Muscle of back (tissue), 11 donors: ENCODE results near the gene TFF3. TPM values are rescaled to one million over a fixed set of nuclear protein-coding genes. Genes with fewer than 3 reads are reported as not detected.
A peak's percentile ranks its signal among the peaks of the same experiment; 100 is the strongest.
"Not testable (repeated sequence)": the region's sequence is repeated elsewhere in the genome, so short reads cannot be mapped to it uniquely, and the experiment has no call there.

Experiments
- DNase-seq, 3 donors: peaks; one replicate each; pipeline versions ENCODE4 v3.0.0 to v3.0.0-alpha.2; 2013
- polyA plus RNA-seq, 10 donors: library from polyadenylated mRNA; unstranded; fragments of 120-200 nt; gene quantifications; one replicate each; pipeline ENCODE4 v1.2.1, GENCODE V29; 2013; ENCODE audit not compliant: insufficient read length in 10 of 10

TFF3 gene
- polyA plus RNA-seq, 10 donors: 0.54 to 6.0 (median 2.6) TPM

DNA sequence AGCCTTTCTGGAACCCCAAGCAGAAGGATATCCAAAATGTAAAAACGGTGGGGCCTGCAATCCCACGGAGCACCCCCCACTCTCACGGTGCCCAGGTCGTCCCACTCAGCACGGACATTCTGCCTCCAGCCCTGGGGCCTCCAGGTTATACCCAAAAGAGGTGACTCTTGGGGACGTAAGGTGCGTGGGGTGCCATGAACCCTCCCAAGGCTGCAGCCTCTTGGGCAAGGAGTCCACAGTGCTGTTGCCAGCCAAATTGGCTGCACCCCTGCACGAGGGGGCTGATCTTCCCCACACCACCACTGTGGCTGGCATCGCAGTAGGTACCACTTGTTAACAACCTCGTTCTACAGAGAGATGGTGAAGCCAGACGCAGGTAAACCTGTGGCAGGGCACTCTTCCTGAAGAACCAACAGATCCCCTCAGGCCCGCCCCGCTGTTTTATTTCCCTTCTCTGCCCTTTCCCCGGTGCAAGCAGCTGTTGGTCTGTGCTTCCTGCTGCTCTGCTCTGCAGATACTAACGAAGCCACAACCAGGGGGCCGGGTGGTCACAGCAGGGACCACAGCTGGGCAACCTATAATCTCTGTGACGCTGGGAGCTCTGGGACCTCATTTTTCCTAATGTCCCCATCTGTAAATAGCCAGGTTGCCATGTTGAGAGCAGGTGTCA, 8.7 kb downstream of the TFF3 start:
- DNase-seq: no peak

DNA sequence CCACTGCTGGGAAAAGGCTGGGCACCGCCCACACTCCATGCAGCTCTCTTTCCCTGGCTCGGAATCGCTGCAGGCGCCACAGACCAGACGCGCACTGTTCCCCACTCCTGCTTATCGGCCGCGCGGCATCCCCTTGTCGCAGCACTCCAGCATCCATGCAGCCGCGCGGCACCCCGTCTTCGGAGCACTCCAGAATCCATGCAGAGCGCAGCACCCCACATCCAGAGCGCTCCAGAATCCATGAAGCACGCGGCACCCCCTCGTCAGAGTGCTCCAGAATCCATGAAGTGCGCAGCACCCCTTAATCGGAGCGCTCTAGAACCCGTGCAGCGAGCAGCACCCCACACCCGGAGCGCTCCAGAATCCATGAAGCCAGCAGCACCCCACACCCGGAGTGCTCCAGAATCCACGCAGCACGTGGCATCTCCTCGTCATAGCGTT, 9.5 kb downstream of the TFF3 start:
- DNase-seq: no peak

DNA sequence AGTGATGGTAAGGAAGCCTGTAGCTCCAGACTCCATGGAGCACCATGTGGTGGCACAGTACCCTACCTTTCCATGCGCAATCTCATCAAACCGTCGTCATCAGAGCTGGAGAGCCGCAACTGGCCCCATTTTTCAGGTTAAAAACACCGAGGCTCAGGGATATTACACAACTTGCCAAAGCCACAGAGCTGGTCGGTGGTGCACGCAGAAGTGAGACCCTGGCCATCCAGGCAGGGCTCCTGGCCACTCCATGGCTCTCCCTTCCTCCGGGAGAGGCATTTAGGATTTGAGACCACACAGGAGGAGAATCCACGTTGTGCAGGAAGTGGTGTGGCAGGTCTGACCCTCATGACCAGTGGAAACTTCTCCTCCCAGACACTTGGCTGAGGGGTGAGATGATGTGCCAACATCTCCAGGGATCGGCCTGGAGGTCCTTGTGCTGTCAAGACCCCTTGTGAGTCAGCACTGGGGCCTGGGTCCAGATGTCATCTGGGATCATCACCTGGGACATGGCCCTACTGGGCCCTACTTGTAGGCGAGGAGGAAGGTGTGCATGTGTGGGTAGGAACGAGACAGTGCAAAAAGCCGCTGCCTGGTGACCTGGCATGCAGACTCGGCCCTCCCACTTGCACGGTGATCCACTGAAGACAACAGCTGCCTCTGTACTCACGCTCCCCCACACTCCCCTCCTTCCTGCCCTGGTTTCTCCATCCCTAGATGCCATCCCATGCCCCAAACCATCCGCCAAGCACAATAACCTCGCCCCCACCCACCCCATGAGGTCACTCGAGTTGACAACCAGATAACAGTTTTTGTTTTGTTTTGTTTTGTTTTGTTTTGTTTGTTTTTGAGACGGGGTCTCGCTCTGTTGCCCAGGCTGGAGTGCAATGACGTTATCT, 10.4 kb downstream of the TFF3 start:
- DNase-seq: no peak

DNA sequence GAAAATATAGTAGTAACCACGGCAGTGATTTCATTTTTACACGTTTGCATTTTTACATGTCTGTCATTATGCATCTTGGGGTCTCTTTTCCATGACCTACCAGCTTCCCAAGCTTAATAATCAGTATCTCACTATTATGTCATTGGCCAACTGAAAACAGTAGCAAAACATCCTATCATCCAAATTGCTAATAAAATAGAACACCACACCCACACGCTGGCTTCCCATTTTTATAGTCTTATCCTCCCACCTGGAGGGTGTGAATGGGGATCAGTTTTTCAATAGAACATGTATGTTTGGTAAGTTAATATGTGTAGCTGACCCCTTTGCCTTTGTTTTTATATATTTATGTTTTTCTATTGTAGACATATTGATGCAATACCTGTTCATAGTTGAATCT, 11.8 kb downstream of the TFF3 start:
- no peak for DNase-seq

DNA sequence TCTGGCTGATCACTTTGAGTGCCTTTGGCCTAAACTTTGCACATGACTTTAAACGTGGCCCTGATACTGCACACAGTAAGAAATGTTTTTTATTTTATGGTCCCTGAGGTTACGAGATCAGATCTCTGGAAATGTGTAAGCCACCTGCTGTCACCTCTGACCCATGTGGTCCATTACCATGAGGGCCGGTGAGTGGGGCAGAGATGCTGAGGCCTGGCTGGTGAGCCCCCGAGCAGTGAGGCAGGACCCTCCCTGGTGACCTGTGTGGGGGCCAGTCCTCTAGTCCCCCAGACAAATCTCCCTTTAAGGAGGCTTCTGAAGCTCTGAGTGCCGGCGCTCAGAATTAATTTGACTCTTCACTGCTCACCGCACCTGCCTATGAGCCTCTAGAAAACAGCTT, 12.4 kb downstream of the TFF3 start:
- no peak for DNase-seq

DNA sequence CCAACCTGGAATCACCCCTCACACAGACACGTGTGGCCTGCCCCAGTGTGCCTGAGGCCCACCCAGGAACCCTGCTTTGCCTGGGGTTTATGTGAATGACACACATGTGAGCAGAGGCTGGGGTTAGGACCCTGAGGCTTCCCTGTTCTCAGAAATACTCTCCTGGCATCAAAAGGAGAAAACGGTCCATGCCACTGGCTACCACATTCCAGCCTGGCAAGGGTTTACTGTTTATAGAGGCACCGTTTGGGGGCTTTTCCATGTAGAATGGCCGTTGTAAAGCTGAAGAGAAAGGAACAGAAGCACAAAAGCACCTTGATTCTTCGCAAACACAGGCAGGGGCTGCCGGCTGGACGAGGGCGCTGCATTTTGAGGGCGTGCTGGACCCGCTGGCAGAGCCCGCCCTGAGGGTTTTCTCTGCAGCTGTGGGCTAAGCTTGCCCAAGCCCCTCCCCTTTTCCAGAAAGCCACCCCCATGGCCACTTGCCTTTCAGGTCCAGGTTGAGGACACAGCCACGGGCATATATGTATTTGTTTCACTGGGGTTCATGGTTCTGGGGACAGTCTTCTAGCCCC, 13.0 kb downstream of the TFF3 start:
- DNase-seq: no peak

DNA sequence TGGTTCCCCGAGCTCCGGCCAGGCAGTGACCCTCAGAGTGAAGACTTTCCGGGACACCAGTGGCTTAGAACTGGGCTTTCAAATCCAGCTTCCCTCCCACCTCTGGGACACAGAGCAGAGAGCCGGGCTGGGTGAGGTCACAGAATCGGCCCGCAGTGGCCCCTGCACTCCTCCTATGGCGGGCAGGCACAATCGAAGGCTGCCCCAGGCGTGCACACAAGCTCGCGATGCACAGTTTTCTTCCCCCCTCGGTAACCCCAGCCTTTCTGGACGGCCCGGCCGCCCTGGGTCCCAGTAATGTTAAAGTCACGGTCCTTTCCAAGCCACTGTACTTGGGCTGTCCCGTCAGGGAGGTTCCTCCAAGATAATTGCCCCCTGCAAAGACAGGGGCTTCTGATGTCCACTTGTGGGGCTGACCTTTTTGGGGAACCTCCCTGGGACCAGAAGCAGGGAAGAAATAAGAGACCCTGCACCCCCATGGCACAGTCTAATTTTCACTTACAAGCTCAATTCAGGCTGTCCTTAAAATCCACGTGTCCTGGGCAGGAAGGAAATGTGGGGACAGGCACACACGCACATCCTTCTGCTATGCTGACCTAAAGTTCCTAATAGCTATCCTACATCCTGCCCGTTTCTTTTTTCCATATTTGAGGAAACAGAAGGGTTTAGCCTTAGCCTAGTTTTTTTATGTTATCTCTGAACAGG, 13.7 kb downstream of the TFF3 start:
- DNase-seq: peak in 1 of 3 donors; percentile 45

DNA sequence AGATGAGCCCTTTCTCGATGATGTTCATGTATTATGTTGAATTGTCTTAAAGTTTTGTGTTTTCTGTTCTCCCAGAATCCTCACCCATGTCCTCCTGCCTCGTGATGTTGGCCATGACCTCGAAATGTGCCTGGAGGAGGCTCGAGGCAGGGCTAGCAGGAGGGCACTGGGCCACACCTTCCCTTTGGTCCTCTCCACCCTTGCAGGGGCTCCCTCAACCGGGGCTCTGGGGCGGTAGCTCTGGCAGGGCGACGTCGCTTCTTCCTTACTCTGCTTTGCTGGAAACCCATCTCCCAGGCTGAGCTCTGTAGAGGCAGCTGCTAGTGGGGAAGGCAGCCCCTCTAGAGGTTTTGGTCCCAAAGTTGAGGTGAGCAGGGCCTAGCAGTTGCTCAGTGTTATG, 14.3 kb downstream of the TFF3 start:
- no peak for DNase-seq

DNA sequence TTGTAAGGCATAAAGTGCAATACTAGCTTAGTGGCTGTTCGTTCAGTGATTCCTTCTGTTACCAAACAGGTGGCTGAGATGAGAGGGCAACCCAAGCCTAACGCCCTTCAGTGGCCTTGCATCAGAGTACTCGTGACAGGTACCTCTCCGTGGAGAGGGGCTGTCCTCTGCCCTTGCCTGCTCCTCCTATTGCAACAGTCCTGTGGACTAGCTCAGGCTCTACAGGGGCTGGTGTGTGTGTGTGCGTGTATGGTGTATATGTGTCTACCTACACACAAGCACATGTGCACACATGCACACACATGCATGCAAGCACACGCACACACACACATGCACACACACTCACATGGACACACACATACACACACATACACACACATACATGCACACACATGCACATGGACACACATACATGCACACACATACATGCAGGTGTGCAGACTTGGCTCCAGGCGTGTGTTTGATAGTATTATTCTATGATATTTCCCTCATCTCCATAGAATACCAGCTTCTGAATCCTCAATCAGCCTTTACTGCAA, 15.1 kb downstream of the TFF3 start:
- no peak for DNase-seq

DNA sequence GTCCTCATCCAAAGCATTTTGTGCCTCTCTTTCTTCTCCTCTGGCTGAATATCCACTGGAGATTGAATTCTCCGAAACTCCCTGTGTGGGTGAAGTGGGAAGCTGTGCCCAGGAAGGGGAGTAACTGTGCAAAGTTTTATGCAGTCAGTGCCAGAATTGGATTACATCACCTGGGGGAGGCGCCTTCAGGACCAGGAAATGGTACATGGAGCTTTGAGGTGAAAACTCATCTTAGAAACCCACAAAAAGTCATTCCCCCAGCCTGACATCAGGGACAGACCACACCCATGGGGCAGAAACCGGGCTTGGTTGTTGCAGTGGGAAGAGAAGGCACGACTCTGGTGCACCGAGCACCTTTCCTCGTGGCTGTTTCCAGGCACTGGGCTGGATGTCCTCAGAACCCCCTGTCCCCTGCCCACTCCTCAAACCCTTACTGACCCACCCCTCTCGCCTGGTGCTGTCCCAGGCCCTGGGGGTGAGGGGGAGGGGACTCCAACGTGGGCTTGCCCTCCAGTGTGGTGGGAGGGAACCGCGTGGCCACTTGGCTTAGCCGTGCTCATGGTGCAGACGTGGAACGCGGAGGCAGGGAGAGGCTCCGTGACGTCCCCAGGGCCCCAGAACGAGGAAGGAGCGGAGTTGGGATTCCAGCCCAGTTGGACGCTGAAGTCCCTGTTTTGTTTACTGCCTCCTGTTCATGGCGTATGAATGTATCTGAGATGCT, 15.7 kb downstream of the TFF3 start:
- peak in 1 of 3 donors; percentile 46 for DNase-seq

DNA sequence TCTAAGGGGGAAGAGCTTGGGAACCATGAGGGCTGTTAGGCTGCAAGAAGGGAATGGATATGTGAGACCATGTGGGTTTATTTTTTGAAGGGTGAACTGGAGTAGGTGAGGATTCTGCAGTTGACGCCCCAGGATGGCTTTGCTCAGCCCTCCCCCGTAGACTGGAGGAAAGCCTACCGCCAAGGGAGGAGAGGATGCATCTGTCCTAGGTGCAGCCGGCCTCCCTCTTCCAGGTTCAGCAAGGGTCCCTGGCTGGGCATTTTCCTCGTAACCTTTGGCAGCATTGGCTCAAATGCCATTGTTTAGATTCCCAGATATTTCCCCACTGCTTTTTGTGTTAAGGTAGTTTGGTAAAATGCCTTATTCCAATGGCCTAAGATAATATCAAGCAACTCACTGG, 16.6 kb downstream of the TFF3 start:
- no peak for DNase-seq

DNA sequence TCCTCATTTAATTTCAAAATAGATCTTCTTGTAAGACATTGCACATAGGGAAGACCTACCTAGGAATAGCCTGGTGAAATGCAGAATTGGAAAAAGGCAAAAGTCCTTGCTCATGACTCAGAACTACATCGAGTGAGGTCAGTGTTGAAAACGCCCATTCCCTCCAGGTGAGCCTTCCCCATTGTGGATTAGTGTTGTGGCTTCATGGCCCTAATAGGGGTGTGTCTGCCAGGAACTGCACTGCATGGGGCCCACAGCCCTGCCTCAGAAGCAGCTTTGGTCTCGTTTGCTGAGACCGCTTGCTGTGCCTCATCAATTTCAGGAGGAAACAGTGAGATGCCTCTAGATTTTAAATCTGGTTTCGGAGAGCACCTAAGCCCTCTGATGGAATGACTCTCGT, 17.0 kb downstream of the TFF3 start:
- no peak for DNase-seq

DNA sequence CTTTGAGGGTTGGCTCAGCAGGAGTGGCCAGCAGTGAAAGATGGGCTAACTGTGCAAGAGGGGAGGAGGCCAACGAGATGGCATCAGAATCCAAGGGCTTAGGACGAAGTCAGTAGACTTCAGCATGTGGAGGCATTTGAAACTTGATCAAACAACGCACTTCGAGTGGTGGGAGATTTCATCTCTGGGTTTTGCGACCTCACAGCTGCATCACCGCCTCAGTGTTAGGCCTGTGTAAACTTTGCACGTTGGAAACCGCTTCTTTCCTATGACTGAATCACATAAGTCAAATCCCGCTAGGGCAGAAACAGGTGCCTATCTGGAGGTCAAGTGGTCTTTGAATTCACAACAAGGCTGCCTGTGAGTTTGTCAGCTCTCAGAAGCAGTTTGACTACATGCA, 17.8 kb downstream of the TFF3 start:
- no peak for DNase-seq

DNA sequence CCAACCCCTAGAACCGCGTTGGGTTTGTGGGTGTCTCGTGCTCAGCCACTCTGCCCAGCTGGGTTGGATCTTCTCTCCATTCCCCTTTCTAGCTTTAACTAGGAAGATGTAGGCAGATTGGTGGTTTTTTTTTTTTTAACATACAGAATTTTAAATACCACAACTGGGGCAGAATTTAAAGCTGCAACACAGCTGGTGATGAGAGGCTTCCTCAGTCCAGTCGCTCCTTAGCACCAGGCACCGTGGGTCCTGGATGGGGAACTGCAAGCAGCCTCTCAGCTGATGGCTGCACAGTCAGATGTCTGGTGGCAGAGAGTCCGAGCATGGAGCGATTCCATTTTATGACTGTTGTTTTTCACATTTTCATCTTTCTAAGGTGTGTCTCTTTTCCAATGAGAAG, 18.7 kb downstream of the TFF3 start:
- no peak for DNase-seq

DNA sequence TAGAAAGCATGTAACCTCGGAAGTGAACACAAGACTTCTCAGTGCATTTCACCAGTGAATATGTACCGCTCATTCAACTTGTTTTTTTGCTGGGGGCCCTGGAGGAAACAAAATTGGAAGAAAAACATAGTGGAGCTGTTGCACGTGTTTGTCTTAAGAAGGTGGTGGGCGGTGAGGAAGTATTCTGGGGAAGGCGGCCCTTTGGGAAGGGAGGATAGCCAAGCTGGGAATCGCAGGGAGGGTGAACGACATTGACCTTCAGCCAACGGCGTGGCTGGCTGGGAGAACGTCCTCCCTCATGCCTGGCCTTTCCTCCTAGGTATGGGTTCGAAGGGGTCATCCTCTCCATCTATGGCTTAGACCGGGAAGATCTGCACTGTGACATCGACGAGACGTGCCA, 19.4 kb downstream of the TFF3 start:
- no peak for DNase-seq

DNA sequence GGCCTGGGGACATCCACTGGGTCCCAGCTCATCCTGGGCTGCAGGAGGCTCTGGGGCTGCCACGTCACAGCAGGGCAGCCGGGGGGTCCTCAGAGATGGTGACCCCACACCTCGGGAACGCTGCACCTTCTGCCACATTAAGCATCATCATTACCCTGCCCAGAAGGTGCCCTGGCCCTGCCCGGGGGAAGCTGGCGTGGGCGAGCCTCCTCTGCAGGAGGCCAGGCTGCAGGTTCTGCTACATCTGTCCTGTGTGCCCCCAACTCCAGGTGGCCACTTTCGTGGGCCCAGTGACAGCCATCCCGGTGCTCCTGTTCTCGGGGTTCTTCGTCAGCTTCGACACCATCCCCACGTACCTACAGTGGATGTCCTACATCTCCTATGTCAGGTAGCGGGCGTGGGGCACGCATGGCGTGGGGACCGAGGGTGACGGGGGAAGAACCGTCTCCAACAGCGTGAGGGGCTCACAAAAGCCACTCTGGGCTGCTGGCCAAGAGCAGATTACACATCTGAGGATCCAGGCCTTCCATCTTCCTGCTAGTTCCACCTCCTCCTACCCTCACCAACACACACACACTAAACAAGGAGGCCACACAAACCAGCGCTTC, 20.8 kb downstream of the TFF3 start:
- DNase-seq: no peak

DNA sequence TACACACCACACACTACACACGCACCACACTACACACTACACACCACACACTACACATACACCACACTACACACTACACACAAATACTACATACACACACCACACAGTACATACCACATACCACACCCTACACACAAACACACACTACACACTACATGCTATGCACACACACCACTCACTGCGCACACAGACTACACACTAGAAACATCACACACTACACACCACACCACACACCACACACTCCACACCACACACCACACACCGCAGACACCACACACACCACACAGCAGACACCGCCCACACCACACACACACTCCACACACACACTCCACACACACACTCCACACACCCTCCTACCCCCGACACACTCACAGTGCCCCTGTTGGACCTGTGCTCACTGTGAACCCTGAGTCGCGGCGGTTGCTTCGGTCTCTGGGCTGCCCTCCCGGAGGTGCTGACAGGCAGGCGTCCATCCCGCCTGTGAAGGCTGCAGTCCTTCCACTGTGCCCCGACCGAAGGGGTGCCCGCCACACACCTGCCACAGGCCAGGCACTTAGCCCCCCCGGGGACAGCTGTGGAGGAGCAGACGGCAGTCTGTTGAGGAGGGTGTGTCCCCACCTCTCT, 21.4 kb downstream of the TFF3 start:
- DNase-seq: no peak

DNA sequence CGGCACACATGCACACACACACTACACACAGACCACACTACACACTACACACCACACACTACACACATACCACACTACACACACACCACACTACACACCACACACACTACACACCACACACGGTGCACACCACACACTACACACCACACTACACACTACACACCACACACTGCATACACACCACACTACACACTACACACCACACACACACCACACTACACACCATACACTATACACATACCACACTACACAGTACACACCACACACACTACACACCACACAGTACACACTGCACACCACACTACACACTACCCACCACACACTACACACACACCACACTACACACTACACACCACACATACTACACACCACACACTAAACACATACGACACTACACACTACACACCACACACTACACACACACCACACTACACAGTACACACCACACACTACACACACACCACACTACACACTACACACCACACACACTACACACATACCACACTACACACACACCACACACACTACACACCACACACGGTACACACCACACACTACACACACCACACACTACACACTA, 22.6 kb downstream of the TFF3 start:
- DNase-seq: not testable (repeated sequence)

DNA sequence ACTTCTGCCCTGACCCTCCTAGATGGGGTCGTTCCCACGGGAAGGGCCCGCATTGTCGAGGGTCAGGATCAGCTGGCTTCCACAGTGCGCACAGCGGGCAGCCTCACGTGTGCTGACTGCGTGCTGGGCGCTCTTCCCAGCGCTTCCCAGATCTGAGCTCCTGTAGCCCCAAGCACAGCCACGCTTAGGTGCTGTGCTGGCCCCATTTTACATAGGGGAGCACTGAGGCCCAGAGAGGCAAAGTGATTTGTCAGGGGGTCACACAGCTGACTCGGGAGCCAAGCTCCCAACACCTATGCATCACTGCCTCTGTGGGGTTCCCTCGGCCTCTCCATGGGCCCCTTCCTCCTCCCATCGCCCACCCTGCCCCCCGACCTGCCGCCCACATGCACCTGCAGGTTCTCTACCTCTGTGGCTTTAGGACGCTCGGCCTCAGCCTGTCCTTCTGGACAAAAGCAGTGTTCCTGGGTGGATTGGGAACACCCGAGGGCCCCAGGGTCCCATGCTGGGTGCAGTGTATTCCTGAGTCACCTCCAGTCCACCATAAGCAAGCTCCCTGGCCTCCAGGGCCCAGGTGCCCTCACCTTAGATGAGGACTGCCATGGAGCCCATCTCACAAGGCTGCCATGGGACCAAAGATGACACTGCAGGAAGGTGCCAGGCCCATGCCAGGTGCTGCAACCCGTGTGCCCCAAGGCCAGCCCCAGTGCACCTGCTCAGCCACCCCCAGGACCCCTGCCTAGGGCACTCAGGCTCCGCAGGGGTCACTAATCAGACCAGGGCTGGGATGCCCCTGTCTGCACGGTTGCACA, 23.3 kb downstream of the TFF3 start:
- DNase-seq: no peak
